Muscle of arm (tissue), 12 donors: ENCODE data around the gene CDK4. TPM values are rescaled to one million over a fixed set of nuclear protein-coding genes. Genes with fewer than 3 reads are reported as not detected.
"Not testable (repeated sequence)": the region's sequence is repeated elsewhere in the genome, so short reads cannot be mapped to it uniquely, and the experiment has no call there.

ENCODE experiments used
- DNase-seq: peaks from one replicate; pipeline ENCODE4 v3.0.0-alpha.2; 2013
- polyA plus RNA-seq, 12 donors: library from polyadenylated mRNA; unstranded; fragments of 120-200 nt; gene quantifications; one replicate each; pipeline ENCODE4 v1.2.1, GENCODE V29; 2013; ENCODE audit not compliant: insufficient read length in 12 of 12

The CDK4 gene
- polyA plus RNA-seq, 12 donors, result 106 to 176 (median 131) TPM; not detected in 1

- DNase-seq, result no peak
Measured at GRCh38 chr12:57726884-57727757, 25.0 kb downstream of the CDK4 start.

- no peak for DNase-seq
Measured at GRCh38 chr12:57726151-57726883, 25.8 kb downstream of the CDK4 start.

- DNase-seq, result no peak
Measured at GRCh38 chr12:57725851-57726150, 26.3 kb downstream of the CDK4 start.

- DNase-seq, result no peak
Measured at GRCh38 chr12:57724936-57725740, 27.0 kb downstream of the CDK4 start.

- DNase-seq, result no peak
Measured at GRCh38 chr12:57724003-57724935, 27.8 kb downstream of the CDK4 start.

- DNase-seq, result no peak
Measured at GRCh38 chr12:57723630-57723962, 28.5 kb downstream of the CDK4 start.

- DNase-seq, result no peak
Measured at GRCh38 chr12:57722716-57723629, 29.1 kb downstream of the CDK4 start.

GRCh38 chr12:57721846-57722608 is 30.1 kb downstream of the CDK4 start:
- not testable (repeated sequence) for DNase-seq

GRCh38 chr12:57720606-57721595 is 31.2 kb downstream of the CDK4 start:
- DNase-seq, result no peak

- no peak for DNase-seq
Measured at GRCh38 chr12:57719777-57720605, 32.1 kb downstream of the CDK4 start.

- no peak for DNase-seq
Measured at GRCh38 chr12:57718641-57719528, 33.2 kb downstream of the CDK4 start.

- DNase-seq, result no peak
Measured at GRCh38 chr12:57717846-57718640, 34.1 kb downstream of the CDK4 start.

GRCh38 chr12:57717131-57717530 is 35.0 kb downstream of the CDK4 start:
- DNase-seq, result no peak

GRCh38 chr12:57716305-57716704 is 35.8 kb downstream of the CDK4 start:
- no peak for DNase-seq

GRCh38 chr12:57715786-57716185 is 36.3 kb downstream of the CDK4 start:
- DNase-seq, result no peak
